ENCODE results near the gene TRIM24.
"Not testable (repeated sequence)": the region's sequence is repeated elsewhere in the genome, so short reads cannot be mapped to it uniquely, and the experiment has no call there.

Gene TRIM24

GRCh38 chr7:138495485-138495884 lies 35.4 kb downstream of the TRIM24 start:
- no peak for DNase-seq

DNA sequence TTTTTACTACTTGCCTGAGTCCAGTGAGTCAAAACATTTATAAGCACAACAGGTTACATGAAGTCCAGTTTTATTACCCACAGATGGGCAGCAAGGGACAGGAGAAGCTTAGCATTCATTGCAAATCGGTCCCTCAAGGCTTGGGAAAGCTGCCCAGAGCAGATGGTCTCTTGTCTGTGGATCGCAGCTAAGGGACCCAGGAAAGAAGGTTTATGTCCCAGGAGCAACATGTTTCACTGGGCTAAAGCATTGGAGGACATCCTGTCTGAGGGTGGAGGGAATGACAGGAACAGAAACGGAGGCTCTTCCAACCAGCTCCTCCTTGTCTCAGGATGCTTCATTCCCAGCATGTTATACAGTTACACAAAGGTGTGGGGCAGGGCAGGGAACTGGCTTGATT lies 39.3 kb downstream of the TRIM24 start:
- DNase-seq = no peak

- not testable (repeated sequence) for DNase-seq
Observed at GRCh38 chr7:138500303-138500702, 40.2 kb downstream of the TRIM24 start.

DNA sequence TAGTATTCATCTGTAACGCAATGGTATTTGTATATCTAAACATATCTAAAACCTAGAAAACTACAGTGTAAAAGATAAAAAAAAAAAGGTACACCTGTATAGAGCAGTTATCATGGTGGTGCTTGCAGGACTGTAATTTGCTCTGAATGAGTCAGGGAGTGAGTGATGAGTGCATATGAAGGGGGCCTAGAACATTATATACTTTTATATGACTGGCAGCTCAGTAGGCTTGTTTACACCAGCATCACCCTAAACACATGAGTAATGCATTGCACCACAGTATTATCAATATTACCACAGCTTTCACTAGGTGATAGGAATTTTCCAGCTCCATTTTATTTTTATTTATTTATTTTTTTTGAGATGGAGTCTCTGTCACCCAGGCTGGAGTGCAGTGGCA lies 40.8 kb downstream of the TRIM24 start:
- no peak for DNase-seq

GRCh38 chr7:138502023-138502767 lies 42.1 kb downstream of the TRIM24 start:
- DNase-seq = no peak

DNA sequence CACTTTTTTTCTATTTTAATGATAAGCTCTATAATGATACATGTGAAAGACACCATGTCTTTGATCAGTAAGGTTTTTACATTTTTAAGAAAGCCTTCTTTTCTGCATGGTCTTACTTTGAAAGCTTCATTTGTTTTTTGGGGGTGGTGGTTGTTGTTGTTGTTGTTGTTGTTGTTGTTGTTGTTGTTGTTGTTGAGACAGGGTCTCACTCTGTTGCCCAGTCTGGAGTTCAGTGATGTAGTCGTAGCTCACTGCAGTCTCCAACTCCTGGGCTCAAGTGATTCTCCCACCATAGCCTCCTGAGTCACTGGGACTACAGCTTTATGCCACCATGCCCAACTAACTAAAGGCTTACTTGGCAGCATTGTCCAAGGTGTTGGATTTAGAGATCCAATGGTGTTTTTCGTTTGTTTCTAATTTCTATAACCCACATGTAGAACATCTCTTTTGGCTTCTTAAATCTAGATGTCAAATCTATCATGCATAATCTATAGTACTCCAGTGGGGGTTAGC lies 45.4 kb downstream of the TRIM24 start:
- no peak for DNase-seq

DNA sequence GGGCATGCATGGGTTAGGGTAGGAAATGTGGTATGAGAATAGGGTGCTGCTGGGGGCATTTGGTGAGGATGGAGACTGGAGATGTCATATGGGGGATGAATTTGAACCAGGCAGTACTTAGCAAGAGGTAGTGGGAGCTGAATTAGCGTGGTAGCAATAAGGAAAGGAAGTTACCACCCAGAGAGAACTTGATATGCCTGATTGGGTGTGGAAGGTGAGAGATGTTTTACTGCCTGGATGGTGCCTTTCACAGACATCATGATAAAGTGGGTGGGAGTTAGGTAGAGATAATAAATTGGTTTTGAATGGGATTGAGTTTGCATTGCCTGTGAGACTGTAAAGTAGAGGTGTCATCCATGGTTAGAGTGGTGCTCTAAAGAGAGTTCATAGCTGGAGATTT lies 46.7 kb downstream of the TRIM24 start:
- no peak for DNase-seq

GRCh38 chr7:138510003-138510402 lies 49.9 kb downstream of the TRIM24 start:
- DNase-seq = no peak

- no peak for DNase-seq
Observed at GRCh38 chr7:138512092-138512858, 52.2 kb downstream of the TRIM24 start.

GRCh38 chr7:138512885-138513284 lies 52.8 kb downstream of the TRIM24 start:
- no peak for DNase-seq

DNA sequence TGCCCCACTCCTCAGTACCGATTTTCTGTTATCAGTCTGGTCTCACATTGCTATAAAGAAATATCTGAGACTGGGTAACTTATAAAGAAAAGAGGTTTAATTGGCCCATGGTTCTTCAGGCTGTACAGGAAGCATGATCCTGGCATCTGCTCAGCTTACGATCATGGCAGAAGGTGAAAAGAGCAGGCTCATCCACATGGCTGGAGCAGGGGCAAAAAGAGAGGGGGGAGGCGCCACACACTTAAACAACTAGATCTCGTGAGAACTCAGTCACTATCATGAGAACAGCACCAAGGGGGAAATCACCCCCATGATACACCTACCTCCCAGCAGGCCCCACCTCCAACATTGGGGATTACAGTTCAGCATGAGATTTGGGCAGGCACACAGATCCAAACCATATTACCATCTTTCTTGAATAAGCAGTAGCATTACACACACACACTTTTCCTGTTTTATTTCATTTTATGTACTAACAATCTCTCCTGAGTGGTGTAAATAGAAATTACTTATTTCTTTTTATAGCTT lies 53.3 kb downstream of the TRIM24 start:
- DNase-seq = no peak

DNA sequence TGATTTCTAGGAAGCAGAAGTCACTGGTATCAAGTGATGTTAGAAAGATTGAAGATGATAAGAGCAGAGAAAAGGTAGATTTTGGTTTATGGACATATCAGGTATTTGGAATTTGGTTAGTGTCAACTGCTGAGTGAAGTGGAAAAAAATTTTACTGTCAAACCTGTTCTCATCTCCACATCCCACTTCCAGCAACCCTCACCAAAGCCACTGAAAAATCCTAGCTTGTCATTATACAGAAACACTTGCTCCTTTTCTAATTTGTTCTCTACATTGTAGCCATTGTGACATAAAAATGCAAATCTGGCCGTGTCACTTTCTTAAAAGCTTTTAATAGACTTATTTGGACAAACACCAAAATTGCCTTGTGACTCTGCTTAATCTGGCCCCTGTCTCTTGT lies 54.0 kb downstream of the TRIM24 start:
- no peak for DNase-seq

DNA sequence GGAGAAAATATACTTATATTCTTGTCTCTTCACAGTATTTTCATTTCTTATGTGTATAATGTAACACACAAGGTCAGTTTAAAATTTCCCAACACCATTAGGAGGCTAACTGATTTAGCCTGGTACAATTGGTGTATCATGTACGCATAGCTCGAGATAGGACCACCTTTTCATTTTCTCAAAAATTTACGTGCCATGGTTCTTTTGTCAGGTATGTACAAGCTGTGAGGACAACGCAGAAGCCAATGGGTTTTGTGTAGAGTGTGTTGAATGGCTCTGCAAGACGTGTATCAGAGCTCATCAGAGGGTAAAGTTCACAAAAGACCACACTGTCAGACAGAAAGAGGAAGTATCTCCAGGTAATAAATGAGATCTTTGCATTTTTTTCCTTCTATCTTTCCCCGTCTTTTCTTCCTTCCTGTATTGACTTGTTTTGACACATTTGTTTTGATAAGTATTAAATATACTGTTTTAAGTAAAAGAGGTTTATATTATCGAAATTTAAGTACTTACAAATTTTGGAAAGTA lies 55.0 kb downstream of the TRIM24 start:
- DNase-seq = no peak

DNA sequence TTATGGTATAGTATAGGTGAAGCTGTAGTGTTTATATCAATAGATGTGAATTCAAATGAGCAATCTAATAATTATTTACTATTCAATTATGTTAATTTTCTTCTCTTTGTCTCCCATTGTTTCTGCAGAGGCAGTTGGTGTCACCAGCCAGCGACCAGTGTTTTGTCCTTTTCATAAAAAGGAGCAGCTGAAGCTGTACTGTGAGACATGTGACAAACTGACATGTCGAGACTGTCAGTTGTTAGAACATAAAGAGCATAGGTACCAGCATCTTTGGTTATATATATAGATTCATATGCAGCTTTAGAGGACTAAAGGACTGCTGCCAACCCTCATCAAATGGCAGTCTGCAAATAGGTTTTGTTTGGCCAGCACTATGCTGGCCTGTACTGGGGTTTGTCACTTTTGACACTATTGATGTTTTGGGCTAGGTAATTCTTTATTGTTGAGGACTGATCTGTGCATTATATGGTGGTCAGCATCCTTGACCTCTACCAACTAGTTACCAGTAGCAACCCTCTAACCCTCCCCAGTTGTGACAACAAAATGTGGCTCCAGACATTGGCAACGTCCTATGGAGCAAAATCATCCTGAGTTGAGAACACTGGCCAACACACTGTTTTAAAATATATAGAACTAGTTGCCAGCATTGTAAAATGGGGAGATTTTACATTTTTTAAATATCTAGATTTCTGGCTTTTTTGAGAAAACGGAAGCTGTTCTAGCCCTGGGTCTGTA lies 59.2 kb downstream of the TRIM24 start:
- DNase-seq = no peak

- no peak for DNase-seq
Observed at GRCh38 chr7:138520742-138521141, 60.7 kb downstream of the TRIM24 start.

DNA sequence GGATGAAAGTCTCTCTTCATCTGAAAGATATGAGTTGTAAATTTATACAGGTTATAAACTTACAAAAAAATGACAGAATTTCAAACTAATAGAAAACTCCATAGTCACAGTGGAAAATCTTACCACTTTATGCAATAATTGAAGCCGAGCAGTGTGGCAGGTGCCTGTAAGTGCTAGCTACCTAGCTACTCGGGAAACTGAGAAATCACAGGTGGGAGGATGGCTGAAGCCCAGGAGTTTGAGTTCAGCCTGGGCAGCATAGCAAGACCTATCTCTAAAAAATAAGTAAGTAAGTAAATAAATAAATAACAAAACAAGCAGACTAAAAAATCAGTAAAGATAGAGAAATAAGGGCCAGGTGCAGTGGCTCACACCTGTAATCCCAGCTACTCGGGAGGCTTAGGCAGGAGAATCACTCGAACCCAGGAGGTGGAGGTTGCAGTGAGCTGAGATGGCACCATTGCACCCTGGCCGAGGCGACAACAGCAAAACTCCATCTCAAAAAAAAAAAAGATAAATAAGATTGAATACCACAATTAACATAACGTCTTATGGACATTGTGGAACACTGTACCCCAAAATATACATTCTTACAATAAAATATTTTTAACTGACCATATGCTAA lies 61.9 kb downstream of the TRIM24 start:
- no peak for DNase-seq

- no peak for DNase-seq
Observed at GRCh38 chr7:138524259-138524658, 64.2 kb downstream of the TRIM24 start.

GRCh38 chr7:138525757-138526156 lies 65.7 kb downstream of the TRIM24 start:
- no peak for DNase-seq

GRCh38 chr7:138527746-138528223 lies 67.7 kb downstream of the TRIM24 start:
- DNase-seq = no peak

DNA sequence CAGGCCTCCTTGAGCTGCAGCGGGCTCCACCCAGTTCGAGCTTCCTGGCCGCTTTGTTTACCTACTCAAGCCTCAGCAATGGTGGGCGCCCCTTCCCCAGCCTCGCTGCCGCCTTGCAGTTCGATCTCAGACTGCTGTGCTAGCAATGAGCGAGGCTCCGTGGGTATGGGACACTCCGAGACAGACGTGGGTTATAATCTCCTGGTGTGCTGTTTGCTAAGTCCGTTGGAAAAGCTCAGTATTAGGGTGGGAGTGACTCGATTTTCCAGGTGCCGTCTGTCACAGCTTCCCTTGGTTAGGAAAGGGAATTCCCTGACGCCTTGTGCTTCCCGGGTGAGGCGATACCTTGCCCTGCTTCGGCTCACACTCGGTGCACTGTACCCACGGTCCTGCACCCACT lies 76.8 kb downstream of the TRIM24 start:
- not testable (repeated sequence) for DNase-seq

DNA sequence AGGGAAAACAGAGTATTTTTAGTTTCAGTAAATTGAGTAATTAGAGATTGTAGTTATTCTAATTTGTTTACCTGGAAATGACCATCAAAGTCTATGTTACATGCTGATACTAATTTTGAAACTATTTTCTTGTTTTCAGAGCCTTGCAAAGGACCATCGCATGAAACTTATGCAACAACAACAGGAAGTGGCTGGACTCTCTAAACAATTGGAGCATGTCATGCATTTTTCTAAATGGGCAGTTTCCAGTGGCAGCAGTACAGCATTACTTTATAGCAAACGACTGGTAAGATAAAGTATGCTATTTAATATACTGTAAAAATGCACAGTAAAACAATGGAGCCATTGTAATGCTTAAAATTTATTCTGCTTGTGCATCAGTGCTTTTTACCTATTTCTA lies 78.5 kb downstream of the TRIM24 start:
- no peak for DNase-seq

- no peak for DNase-seq
Observed at GRCh38 chr7:138538997-138539644, 79.1 kb downstream of the TRIM24 start.
